Measurements from ENCODE around the gene ITGA2.

The ITGA2 gene

DNA sequence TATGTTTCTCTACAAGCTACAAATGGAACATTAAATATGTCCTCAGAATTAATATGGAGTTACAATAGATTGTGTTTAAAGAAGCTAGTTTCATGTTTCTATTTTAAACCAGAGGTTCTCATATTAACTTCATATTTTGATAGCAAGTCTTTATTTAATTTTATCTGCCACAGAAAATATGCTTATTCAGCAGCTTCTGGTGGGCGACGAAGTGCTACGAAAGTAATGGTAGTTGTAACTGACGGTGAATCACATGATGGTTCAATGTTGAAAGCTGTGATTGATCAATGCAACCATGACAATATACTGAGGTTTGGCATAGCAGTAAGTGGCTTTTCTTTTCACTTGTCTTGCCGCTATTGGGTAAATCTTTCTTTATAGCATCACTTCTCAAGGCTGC, 66.2 kb downstream of the ITGA2 start:
- DNase-seq (ENCODE audit: low read depth in 2 of 2, low spot score in 1 of 2): no peak

DNA sequence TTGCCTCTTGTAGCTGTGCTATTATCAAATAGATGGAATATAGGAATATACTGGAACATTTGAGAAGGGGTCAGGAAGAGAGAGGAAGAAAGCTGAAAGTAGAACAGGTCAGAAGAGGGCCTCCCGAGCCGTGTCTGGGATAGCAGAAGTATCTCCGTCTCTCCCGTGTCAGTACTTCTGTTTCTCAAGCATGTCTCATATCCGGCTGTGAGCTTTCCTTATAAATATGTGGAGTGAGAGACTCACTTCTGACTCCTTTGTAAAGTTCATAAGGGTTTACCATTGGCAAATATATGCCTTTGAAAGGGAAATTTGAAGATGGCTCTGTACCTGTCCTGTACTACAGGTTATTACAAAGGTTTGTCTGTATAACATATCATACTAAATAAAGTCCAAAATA, 70.1 kb downstream of the ITGA2 start:
- no peak for DNase-seq (ENCODE audit: low read depth in 2 of 2, low spot score in 1 of 2)

DNA sequence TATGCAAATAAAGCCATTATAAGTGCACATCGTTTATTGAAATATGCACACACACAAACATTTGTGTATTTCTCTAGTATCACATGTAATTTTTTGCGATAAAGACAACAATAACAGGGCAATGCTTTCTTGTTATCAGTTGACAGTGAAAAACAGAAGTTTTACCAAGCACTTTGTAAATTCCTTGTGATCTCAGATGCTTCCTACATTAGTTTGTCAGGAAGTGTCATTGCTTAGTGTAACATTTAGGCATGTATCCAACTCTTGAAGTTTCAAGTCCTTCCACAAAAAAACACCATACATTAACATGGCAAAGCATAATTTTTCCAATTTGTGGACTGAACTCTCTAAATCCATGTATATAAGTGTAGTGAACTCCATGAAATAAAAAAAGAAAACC, 74.0 kb downstream of the ITGA2 start:
- no peak for DNase-seq (ENCODE audit: low read depth in 2 of 2, low spot score in 1 of 2)

DNA sequence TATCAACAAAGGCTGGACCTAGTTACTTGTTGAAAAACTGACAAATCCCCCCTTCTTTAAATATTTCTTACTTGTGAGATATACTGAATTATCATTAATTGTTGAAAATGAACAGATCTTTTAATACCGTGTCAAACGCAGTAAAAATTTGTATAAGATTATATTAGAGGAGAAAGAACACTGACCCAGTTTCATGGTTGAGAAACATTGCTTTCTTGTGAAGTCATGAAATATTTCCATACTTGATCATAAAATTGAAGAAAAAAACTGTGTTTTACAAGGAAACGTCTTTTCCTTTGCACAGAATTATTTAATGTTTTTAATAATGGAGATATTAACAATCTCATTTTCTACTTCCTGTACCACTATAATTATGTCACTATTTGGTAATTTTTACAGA, 74.6 kb downstream of the ITGA2 start:
- DNase-seq (ENCODE audit: low read depth in 2 of 2, low spot score in 1 of 2): no peak

DNA sequence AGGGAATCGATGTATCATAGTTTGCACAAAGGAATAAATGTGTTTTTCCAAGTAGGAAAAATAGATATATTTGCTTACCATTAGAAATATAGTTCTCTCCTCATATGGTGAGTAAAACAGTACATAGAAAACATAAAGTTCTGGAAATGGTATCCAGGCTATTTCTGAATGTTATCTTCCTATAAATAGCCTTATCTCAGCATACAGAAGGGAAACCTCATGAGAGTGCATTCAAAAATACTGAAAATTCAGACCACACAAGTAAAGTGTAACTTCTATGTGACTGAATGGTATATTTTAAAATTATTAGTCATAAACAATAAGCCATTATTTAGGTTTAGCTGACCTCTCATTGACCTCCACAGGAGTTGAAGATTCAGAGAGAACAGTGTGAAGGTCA, 76.9 kb downstream of the ITGA2 start:
- no peak for DNase-seq (ENCODE audit: low read depth in 2 of 2, low spot score in 1 of 2)

DNA sequence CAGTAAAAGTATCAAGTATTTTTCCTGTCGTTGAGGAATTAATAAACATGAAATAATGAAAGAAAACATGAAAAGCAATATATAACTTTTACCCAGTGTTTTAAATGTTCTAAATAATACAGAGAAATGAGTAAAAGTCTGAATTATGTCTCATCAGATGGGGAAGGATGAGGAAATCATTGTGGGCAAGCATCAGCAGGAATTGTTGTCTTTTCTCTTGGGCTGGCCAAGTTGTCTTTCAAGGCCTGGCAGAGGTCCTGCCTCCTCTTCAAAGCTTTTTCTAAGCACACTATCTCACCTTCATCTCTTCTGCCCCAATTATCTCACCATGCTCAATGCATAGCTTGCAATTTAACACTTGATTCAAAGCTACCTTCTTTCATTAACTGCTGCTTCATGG, 78.5 kb downstream of the ITGA2 start:
- no peak for DNase-seq (ENCODE audit: low read depth in 2 of 2, low spot score in 1 of 2)

DNA sequence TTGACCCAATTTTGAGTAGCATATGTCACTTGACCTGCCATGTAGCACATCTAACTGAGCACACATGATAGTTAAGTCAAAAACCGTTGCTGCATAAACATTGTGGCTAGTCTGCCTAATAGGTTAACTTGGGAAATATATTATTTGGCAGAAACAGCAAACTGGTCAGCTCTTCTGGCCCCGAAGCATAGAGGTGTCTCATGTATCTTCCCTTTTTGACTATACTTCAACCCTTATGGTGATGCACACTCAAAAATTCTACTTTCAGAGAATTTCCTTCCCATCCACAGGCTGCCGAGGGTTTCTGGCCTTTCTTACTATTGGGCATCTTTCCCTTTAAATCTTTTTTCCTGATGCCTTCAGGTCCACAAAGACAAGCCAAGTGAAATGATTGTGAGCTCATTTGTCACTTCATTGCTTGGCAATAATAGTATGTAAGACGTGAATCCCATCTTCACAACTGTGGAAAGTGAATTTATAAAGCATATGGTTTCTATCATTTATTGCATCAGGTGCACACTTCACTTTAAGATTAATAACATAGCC, 79.2 kb downstream of the ITGA2 start:
- no peak for DNase-seq (ENCODE audit: low read depth in 2 of 2, low spot score in 1 of 2)

DNA sequence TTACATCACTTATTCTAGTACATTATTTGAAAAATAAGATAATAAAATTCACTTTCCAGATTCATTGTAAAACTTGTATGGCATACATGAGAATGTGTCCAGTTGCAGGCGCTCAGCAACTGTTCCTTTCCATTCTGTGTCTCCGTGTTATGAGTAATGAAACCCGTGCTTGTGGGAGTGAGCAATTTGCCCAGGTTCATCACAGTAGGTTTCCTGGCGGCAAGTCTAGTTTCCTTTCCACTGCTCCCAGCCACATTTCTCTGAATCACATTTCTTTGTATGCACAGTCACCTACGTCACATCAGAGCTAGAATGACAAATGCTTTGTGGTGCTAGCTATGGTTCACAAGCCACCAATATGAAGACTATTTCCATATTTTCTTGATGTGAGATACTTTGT, 80.5 kb downstream of the ITGA2 start:
- no peak for DNase-seq (ENCODE audit: low read depth in 2 of 2, low spot score in 1 of 2)

DNA sequence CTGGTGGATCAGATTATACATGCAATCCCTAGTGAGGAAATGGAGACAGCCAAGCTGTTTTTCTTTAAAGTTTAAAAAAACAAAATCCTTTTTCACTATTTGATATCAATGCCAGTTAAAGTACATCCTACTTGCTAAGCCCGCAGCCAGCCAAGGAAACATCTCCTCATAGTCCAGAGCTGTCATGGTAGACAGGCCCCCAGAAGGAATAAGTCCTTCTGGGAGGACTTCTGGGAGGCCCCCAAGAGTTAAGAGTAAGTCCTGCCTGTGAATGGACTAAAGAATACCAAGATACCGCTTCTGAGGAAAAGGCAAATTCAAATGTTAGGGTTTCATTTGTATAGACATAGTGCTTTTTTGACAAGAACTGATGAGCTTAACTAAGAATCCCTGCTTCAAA, 82.1 kb downstream of the ITGA2 start:
- no peak for DNase-seq (ENCODE audit: low read depth in 2 of 2, low spot score in 1 of 2)

DNA sequence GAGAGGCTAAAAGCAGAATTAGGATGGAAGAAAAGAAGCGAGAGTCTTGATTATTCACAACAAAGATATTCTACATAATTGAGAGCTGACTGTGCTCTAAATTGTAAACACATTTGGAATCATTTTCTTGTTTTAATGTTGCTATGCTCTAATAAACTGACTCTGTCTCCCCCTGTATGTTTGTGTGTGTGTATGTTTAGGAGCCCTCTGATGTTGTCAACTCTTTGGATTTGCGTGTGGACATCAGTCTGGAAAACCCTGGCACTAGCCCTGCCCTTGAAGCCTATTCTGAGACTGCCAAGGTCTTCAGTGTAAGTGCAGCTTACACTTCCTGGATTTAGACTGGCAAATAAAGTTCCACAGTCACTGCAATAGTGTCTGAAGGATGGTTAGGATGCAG, 82.6 kb downstream of the ITGA2 start:
- no peak for DNase-seq (ENCODE audit: low read depth in 2 of 2, low spot score in 1 of 2)

DNA sequence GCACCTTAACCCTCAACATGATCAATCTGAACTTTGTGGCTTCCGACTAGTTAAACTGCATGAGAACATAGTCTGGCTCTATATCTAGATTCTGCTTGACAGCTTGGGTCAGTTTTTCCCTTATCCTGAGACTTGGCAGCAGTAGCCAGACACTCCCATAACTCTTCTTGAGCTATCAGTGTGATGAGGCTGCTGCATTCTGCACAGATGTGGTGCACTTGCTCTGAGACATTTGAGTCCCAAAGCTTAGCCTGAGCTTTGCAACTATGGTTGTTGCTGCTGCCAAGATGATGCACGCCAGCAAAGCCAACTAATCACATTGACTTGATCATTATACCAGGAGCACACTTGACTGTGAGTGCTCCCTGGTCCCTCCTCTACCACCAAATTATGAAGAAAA, 84.2 kb downstream of the ITGA2 start:
- DNase-seq (ENCODE audit: low read depth in 2 of 2, low spot score in 1 of 2): no peak

DNA sequence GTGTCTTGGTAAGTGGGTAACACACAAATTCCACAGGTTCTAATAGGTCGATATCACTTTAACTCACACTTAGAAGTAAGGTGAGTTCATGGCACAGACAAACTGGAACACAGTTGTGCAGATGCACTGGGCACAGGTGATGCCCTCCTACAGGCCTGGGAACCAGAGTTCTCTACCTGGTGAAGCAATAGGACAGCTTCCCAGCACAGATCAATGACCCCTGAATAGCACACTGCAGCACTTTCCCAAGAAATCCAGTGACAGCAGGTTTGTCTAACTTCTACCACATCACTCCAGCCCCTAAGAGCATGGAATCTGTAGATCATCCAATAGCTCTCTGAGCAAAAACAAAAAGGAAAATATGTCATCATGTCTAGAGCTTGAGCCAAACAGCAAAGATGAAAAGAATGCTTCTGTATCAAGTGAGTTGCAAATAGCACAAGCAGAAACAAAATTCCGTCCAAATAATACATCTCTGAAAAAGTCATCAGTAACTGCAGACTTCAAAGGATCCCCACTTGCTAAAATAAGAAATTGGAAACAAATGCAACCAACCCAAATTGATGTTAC, 86.9 kb downstream of the ITGA2 start:
- DNase-seq (ENCODE audit: low read depth in 2 of 2, low spot score in 1 of 2): no peak

DNA sequence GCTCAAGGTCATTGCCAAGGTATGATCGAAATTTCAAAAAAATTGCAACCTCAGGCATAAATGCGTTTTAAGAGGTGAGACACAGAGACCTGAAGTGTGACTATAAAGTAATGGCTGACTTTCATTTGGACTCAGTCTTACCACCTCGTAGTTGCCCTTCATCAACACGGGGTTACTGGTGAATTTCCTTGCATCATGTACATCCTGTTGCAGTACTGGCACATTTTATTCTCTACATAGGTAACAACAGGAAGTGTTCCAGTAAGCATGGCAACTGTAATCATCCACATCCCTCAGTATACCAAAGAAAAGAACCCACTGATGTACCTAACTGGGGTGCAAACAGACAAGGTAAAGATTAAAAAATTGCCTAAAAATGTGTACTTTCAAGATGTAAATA, 91.1 kb downstream of the ITGA2 start:
- no peak for DNase-seq (ENCODE audit: low read depth in 2 of 2, low spot score in 1 of 2)

DNA sequence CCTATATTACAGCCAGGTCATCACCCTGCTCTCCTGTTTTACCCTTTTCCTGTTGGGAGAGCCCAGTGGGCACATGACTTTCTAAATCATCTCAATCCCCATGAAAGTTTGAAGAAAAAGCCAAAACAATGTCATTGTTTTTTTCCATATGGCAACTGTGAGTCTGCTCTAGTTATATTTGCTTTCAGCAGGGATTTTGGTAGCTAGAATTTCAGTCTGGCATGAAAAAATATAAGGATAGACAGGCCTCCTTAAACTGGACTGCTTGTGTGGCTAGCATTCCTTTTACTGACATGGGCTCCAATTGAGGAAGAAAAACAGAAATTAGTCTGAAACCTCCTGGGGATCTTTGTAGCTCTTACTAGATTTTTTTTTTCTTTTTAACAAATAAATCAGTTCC, 94.8 kb downstream of the ITGA2 start:
- no peak for DNase-seq (ENCODE audit: low read depth in 2 of 2, low spot score in 1 of 2)

DNA sequence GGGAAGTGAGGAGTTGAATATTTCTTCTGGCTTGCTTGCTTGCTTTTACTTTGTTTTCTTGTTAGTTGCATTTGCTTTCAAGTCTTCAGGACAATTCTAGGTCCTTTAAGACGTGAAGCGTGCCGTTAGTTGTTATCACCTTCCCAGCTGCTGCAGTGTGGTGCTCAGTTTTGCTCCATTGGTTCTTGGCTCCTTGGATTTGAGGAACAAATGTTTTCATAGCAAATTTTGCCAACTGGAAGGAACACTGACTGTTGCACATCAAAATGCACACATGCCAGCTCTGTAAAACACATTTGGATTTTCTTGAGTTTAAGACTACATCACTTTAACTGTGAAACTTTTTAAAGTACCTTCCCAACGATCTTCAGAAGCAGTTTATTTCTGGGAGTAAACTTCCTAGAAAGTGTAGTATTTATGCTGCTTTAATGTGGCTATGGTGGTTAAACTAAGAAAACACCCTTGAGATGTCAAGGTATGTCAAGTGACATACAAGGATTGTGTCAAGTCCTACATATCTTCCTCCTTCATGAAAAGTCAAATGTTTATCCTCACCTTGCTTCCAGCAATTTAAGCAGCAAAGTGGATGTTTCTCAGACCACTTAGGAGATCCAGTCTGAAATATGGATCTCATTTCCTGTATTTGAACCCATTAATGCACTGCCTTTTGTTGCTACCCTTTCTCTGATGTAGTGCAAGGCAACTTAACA, 95.5 kb downstream of the ITGA2 start:
- DNase-seq (ENCODE audit: low read depth in 2 of 2, low spot score in 1 of 2): no peak

DNA sequence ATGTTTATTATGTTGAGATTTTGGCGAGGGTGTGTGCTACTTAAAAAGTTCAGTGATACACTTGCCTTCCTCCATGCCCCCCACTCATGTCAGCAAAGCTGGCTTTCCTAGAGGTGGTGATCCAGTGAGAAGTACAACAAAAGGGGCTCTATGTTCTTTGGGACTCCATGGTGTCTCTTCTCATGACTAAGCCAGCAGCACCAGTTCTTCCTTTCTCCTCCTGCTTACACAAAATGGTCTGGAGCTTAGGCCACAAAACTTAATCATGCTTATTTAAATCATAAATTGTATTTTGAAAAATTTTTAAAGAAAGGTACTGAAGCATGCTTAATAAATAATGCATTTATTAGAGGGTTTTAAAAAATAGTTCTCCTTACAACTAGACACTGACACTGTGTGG, 98.0 kb downstream of the ITGA2 start:
- DNase-seq (ENCODE audit: low read depth in 2 of 2, low spot score in 1 of 2): no peak

DNA sequence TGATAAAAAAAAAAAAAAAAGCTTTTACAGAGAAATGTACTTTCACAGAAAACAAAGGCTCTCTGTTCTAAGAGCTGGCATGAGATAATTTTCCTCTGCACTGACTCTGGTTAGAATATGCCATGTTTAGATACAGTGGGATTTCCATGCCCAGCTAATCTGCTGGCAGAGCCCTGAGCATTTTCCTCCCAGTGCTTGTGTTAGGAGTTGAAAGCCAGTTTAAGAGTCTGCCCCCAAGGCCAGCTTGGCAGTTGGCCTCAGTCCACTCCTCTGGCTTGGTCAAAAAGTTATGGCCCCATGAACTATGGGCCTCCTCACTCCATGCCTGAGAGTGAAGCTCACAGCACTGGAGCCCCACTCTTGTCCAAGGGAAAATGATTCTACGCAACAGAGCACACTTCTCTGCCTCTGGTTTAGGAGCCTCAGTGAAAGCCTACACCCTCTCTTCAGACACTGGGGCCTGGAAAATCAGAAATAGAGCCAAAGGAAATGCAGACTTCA, 98.5 kb downstream of the ITGA2 start:
- no peak for DNase-seq (ENCODE audit: low read depth in 2 of 2, low spot score in 1 of 2)

DNA sequence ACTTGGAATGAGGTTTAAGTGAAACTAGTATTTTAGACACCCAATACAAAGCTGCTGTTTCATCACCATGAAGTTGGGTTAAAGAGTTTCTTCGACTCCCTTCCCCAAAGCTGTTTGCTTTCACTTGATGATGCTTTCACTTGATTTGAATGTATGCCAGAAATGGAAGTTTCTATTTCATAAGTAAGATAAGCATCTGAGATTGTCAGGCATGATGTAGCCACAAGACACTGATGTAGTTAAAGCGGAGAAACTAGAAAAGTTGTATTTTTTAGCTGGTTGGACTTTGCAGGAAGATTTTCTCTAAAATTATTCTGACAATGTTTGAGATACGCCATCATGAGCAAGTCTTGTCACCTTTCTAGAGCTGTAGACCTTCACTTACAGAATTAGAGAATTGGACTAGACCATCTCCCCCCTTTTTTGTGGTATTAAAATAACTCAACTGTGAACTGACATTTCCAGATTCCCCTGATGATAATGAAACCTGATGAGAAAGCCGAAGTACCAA, 100.4 kb downstream of the ITGA2 start:
- no peak for DNase-seq (ENCODE audit: low read depth in 2 of 2, low spot score in 1 of 2)

DNA sequence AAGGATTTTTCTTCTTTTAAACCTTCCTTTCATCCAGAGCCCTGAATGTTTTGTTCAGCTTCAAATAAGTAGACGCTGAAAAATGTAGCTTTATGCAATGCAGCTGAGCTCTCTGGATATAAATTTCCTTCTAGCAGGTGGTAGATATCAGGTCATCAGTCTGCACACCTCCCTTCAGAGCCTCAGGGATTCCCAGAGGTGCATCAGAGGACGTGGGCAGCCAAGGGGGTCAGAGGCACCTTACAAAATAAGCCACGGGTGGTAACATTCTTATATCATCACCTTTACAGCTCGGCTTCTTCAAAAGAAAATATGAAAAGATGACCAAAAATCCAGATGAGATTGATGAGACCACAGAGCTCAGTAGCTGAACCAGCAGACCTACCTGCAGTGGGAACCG, 101.1 kb downstream of the ITGA2 start:
- no peak for DNase-seq (ENCODE audit: low read depth in 2 of 2, low spot score in 1 of 2)

DNA sequence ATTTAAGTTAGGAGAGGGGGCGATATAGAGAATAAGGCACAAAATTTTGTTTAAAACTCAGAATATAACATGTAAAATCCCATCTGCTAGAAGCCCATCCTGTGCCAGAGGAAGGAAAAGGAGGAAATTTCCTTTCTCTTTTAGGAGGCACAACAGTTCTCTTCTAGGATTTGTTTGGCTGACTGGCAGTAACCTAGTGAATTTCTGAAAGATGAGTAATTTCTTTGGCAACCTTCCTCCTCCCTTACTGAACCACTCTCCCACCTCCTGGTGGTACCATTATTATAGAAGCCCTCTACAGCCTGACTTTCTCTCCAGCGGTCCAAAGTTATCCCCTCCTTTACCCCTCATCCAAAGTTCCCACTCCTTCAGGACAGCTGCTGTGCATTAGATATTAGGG, 102.1 kb downstream of the ITGA2 start:
- DNase-seq (ENCODE audit: low read depth in 2 of 2, low spot score in 1 of 2): no peak

DNA sequence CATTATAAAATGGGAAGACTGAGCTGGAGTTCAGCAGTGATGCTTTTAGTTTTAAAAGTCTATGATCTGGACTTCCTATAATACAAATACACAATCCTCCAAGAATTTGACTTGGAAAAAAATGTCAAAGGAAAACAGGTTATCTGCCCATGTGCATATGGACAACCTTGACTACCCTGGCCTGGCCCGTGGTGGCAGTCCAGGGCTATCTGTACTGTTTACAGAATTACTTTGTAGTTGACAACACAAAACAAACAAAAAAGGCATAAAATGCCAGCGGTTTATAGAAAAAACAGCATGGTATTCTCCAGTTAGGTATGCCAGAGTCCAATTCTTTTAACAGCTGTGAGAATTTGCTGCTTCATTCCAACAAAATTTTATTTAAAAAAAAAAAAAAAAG, 103.1 kb downstream of the ITGA2 start:
- DNase-seq (ENCODE audit: low read depth in 2 of 2, low spot score in 1 of 2): no peak

DNA sequence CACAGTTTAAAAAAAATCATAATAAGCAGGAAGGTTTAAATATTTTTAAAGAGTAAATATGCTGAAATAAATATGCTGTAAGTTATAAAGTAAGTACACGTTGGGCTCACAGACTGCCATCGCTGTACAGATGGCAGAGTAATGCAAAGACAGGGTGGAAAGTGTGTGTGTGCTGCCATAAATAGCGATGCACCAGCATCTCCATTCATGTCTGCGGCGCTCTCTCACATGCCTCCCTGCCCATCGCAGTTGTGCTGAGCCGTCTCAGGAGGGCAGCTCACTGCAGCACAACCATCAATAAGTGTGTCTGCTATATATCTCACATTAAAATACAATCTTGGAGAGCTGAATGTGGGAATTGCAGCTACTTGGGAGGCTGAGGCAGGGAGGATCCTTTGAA, 106.1 kb downstream of the ITGA2 start:
- no peak for DNase-seq (ENCODE audit: low read depth in 2 of 2, low spot score in 1 of 2)

All from stimulated activated CD8-positive, alpha-beta memory T cell treated with anti-CD3 and anti-CD28 coated beads, Interleukin-4, amount 100 ng/mL, for 4 hours (primary cell).